Posterior vena cava (tissue), 2 donors: Measurements from ENCODE around the gene SPEN. TPM values are rescaled to one million over a fixed set of nuclear protein-coding genes. Genes with fewer than 3 reads are reported as not detected.
A peak's percentile ranks its signal among the peaks of the same experiment; 100 is the strongest.
"Not testable (repeated sequence)": the region's sequence is repeated elsewhere in the genome, so short reads cannot be mapped to it uniquely, and the experiment has no call there.

Experiments
- DNase-seq: peaks from one replicate; pipeline ENCODE4 v3.0.0-alpha.2; 2020; ENCODE audit warnings: low spot score
- intact Hi-C, 2 donors: fragments of 100-400 bp; cut with DNase I; formaldehyde crosslinking; loops; one replicate each; pipeline versions ENCODE4 v1.14.1 to v1.14.2; 2022 to 2023
- total RNA-seq, 2 donors: library from RNA; stranded (reverse); fragmentation: NEBNext Ultra II Directional; extraction: Animal tissue kit (Norgen Biotek cat#: 25700); gene quantifications; one replicate each; pipeline ENCODE4 v1.2.1, GENCODE V29; 2021
- donor health status: DM: yes; HTN: yes; CAD: no.
- donor health status: DM: yes; HTN: yes; CAD: no.

SPEN gene
- total RNA-seq, 2 donors from 2014 or later: 59.9 to 68.5 TPM

DNA sequence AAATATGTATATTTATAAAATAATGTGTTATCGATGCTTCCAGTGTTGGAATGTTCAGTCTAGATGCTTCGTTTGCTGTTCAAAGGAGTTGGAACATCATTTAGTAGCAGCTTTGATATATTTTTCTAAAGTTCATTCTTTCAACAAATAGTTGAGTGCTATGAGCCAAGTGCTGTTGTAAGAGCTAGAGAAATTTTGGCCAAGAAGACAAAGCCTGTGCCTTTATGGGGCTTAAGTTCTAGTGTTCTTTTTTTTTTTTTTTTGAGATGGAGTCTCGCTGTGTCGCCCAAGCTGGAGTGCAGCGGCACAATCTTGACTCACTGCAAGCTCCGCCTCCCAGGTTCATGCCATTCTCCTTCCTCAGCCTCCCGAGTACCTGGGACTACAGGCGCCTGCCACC, 78.9 kb downstream of the SPEN start:
- DNase-seq, intact Hi-C loops: not testable (repeated sequence)

DNA sequence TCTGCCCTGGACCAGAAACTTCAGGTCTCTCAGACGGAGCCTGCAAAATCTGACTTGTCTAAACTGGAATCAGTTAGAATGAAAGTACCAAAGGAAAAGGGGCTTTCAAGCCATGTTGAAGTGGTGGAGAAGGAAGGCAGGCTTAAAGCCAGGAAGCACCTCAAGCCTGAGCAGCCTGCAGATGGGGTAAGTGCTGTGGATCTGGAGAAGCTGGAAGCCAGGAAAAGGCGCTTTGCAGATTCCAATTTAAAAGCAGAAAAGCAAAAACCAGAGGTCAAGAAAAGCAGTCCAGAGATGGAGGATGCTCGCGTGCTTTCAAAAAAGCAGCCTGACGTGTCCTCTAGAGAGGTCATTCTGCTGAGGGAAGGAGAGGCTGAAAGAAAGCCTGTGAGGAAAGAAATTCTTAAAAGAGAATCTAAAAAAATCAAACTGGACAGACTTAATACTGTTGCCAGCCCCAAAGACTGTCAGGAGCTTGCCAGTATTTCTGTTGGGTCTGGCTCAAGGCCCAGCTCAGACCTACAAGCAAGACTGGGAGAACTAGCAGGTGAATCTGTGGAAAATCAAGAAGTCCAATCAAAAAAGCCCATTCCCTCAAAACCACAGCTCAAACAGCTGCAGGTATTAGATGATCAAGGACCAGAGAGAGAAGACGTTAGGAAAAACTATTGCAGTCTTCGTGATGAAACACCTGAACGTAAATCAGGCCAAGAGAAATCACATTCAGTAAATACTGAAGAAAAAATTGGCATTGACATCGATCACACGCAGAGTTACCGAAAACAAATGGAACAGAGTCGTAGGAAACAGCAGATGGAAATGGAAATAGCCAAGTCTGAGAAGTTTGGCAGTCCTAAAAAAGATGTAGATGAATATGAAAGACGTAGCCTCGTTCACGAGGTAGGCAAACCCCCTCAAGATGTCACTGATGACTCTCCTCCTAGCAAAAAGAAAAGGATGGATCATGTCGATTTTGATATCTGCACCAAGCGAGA, 81.8 kb downstream of the SPEN start:
- intact Hi-C loops: no loop called here
- DNase-seq: no peak

DNA sequence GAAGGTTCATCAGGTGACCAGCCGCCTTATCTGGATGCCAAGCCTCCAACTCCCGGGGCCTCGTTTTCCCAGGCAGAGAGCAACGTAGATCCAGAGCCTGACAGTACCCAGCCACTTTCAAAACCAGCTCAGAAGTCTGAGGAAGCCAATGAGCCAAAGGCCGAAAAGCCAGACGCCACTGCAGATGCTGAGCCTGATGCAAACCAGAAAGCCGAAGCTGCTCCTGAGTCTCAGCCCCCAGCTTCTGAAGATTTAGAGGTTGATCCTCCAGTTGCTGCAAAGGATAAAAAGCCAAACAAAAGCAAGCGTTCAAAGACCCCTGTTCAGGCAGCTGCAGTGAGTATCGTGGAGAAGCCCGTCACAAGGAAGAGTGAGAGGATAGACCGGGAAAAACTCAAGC, 83.9 kb downstream of the SPEN start:
- intact Hi-C loops: no loop called here

DNA sequence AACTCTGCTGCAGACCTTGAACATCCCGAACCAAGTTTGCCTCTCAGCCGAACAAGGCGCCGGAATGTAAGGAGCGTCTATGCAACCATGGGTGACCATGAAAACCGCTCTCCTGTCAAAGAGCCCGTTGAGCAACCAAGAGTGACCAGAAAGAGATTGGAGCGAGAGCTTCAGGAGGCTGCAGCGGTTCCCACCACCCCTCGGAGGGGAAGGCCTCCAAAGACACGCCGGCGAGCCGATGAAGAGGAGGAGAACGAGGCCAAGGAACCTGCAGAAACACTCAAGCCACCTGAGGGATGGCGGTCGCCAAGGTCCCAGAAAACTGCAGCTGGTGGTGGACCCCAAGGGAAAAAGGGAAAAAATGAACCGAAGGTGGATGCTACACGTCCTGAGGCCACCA, 84.4 kb downstream of the SPEN start:
- peak; percentile 60 for DNase-seq
- intact Hi-C loops: no loop called here

More for the DNA sequence above, 83.9 kb downstream of the SPEN start:
- DNase-seq: no peak

DNA sequence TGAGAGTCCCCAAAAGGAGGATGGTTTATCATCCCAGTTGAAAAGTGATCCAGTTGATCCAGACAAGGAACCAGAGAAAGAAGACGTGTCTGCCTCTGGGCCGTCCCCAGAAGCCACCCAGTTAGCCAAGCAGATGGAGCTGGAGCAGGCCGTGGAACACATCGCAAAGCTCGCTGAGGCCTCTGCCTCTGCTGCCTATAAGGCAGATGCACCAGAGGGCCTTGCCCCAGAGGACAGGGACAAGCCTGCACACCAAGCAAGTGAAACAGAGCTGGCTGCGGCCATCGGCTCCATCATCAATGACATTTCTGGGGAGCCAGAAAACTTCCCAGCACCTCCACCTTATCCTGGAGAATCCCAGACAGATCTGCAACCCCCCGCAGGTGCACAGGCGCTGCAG, 85.1 kb downstream of the SPEN start:
- peak; percentile 67 for DNase-seq
- intact Hi-C loops: no loop called here

DNA sequence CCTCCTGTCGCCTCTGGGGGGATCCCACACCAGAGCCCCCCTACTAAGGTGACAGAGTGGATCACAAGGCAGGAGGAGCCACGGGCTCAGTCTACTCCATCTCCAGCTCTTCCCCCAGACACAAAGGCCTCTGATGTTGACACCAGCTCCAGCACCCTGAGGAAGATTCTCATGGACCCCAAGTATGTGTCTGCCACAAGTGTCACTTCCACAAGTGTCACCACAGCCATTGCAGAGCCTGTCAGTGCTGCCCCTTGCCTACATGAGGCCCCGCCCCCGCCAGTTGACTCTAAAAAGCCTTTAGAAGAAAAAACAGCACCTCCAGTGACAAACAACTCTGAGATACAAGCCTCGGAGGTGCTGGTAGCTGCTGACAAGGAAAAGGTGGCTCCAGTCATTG, 86.2 kb downstream of the SPEN start:
- no peak for DNase-seq
- intact Hi-C loops: no loop called here

DNA sequence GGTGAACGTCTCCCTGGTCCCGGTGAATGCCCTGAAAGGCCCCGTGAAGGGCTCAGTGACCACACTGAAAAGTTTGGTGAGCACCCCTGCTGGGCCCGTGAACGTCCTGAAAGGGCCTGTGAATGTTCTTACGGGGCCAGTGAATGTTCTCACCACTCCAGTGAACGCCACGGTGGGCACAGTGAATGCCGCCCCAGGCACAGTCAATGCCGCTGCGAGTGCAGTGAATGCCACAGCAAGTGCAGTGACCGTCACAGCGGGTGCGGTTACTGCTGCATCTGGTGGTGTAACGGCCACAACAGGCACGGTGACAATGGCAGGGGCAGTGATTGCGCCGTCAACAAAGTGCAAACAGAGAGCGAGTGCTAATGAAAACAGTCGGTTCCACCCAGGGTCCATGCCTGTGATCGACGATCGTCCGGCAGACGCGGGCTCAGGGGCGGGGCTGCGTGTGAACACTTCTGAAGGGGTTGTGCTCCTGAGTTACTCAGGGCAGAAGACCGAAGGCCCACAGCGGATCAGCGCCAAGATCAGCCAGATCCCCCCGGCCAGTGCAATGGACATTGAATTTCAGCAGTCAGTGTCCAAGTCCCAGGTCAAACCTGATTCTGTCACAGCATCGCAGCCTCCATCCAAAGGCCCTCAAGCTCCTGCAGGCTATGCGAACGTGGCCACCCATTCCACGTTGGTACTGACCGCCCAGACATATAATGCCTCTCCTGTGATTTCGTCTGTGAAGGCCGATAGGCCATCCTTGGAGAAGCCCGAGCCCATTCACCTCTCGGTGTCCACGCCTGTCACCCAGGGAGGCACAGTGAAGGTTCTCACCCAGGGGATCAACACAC, 86.9 kb downstream of the SPEN start:
- intact Hi-C loops: no loop called here
- peak; percentile 76 for DNase-seq

DNA sequence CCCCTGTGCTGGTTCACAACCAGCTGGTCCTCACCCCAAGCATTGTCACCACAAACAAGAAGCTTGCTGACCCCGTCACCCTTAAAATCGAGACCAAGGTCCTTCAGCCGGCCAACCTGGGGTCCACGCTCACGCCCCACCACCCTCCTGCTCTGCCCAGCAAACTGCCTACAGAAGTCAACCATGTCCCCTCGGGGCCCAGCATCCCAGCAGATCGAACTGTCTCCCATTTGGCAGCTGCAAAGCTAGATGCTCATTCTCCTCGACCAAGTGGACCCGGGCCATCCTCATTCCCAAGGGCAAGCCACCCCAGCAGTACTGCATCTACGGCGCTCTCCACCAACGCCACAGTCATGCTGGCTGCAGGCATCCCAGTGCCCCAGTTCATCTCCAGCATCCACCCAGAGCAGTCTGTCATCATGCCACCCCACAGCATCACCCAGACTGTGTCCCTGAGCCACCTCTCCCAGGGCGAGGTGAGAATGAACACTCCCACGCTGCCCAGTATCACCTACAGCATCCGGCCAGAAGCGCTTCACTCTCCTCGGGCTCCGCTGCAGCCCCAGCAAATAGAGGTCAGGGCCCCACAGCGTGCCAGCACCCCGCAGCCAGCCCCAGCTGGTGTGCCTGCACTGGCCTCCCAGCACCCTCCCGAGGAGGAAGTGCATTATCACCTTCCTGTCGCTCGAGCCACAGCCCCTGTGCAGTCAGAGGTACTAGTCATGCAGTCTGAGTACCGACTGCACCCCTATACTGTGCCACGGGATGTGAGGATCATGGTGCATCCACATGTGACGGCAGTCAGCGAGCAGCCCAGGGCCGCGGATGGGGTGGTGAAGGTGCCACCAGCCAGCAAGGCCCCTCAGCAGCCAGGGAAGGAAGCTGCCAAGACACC, 87.8 kb downstream of the SPEN start:
- peak; percentile 72 for DNase-seq
- intact Hi-C loops: no loop called here

DNA sequence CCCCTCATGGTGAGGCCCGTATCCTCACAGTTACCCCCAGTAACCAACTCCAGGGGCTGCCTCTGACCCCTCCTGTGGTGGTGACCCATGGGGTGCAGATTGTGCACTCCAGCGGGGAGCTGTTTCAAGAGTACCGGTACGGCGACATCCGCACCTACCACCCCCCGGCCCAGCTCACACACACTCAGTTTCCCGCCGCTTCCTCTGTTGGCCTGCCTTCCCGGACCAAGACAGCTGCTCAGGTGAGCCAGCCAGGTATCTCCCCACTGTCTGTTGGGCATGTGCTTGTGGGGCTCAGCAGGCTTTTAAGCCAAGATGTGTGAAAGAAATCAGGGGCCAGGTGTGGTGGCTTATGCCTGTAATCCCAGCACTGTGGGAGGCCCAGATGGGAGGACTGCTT, 88.5 kb downstream of the SPEN start:
- DNase-seq: peak; percentile 48
- intact Hi-C loops: no loop called here

DNA sequence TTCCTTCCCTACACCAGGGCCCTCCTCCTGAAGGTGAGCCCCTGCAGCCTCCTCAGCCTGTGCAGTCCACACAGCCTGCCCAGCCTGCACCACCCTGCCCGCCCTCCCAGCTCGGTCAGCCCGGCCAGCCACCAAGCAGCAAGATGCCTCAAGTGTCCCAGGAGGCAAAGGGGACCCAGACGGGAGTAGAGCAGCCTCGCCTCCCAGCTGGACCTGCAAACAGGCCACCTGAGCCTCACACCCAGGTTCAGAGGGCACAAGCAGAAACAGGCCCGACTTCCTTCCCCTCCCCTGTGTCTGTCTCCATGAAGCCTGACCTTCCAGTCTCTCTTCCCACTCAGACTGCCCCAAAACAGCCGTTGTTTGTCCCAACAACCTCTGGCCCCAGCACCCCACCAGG, 89.6 kb downstream of the SPEN start:
- DNase-seq: peak; percentile 68
- intact Hi-C loops: no loop called here

DNA sequence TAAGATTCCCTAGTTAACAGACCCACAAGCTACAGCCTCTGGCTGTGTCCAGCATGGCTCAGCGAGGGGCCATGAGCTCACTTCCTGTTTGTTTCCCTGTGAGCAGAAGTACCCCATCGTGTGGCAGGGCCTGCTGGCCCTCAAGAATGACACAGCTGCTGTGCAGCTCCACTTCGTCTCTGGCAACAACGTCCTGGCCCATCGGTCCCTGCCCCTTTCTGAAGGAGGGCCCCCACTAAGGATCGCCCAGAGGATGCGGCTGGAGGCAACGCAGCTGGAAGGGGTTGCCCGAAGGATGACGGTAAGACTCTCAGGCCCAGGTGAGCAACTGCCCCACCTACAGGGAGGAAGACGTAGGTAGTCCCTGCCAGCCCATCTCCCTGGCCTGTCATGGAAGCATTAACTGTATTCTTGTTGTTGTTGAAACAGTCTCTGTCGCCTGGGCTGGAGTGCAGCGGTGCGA, 90.2 kb downstream of the SPEN start:
- DNase-seq: peak; percentile 67
- intact Hi-C loops: no loop called here

DNA sequence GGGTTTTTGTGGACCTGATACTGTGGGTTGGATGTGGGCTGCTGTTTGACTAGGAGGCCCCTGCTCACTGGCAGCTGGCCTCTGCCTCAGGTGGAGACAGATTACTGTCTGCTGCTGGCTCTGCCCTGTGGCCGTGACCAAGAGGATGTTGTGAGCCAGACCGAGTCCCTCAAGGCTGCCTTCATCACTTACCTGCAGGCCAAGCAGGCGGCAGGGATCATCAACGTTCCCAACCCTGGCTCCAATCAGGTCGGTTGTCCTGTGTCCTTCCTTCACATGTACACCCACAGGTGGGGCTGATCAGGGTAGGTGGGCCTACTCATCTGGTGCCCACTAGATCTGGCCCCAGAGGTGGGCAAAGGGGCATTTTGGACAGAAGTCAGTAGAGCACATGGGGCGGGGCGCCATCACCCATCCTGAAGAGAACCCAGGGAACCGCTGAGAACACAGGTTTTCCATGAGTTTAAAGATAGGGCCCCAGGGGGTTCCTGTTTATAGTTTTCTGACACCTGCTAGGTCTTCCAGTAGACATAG, 91.2 kb downstream of the SPEN start:
- DNase-seq: peak; percentile 75
- intact Hi-C loops: no loop called here

DNA sequence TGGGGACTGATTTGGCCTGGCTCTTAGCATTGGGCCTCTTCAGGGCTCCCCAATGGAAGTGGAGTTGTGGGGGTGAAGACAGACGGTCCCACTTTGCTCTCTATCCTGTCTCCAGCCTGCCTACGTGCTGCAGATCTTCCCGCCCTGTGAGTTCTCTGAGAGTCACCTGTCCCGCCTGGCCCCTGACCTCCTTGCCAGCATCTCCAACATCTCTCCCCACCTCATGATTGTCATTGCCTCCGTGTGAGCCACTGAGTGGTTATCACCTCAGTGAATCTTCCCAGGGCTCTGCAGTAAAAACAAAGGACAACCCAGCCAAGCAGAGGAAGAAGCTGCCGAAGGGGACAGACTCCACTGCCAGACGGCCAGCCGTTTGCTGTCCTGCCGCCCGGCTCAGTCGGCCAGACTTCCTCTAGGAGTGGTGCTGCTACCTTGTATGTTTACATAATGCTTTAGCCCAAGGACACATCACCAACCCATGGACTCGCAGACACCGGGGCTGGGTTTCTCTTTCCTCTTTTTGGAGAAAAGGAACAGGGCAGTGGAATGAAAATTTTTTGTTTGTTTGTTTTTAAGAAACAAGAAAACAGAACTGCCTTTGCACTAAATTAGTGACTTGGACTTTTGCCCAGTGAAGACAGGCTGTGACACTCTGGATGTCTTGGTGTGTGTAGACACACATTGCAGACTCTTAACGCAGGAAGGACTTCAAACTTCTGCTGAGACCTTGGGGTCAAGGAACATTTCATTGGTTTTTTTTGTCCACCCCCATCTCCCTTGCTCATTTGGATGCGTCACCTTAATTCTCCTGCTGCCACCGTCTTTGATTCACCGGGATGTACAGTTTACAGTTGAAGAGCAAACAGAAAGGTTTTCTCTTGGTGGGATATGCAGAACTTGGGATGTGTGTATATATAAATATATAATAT, 91.9 kb downstream of the SPEN start:
- intact Hi-C loops: no loop called here
- DNase-seq: peak; percentile 71

DNA sequence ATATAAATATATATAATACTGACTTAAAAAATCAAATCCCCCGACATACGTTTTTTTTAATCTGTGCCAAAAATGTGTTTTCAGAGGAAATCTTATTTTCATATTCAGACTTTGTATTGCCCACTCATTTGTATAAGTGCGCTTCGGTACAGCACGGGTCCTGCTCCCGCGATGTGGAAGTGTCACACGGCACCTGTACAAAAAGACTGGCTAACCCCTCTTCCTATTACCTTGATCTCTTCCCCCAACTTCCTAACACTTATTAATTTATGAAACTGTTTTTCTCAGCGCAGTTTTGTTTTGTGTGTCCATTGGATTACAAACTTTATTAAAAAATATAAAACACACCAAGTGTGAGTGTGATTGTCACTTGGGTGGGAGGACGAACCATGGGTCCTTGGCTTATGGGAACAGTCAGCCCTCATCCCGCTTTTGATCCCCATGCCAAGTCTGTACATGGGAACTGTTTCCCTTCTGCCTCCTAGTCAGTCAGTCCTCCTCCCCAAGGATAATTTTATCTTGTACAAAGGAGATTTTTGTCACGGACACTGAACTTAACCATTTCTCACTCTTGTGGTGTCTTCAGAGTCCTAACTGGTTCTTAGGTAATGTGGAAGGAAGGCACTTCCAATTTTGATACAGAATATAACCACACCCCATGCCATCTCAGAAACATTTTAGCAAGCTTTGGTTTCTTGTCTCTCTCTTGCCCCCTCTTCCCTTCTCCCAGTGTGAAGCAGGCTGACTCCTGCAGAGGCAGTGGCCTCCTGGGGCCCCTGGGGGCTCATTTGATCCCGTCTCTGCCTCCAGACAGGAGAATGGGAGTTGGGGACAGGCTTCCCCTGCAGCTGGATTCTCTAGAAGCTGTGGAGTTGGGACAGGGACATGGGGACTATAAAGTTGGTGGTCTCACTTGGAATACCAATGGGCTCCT, 92.9 kb downstream of the SPEN start:
- intact Hi-C loops: no loop called here

DNA sequence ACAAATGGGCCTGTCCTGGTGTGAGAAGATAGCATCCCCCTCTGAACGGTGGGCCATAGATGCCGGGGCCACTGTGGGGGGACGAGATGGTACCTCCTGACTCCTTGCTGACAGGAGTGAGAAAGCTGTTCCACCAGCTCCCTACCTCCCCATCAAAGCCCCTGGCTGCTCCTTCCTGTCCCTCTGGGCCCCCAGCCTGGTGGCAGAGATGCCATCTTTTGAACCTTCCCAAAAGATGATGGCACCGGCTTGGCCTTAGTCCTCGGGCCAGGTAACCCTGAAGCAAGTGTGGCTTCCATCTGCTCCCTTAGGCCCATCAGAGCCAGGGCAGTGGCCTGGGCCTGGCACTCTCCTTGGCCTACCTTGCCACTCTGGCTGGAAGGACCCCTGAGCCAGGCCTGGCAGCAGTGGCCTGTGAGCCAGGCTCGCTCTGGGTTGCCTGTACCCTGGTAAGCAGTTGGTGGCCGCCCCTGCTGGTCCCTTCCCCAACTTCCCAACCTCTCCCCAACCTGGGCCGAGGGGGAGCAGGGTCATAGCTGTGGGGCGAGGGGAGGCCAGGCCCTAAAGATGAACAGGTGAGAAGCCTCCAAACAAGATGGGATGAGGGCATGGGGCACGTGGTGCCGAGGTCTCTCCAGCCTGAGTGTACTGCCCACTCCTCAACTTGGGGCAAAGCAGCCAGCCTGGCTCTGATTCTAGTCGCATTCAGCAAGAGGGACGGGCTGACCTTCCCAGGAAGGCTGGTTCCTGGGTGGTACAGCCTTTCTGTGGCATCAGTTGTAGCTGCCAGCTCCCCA, 93.7 kb downstream of the SPEN start:
- peak; percentile 80 for DNase-seq
- intact Hi-C loops: no loop called here

More for the DNA sequence above, 92.9 kb downstream of the SPEN start:
- no peak for DNase-seq
